Spinal cord (tissue), 10 donors: ENCODE data around the gene CHODL. TPM values are rescaled to one million over a fixed set of nuclear protein-coding genes. Genes with fewer than 3 reads are reported as not detected.

Source experiments
- DNase-seq, 6 donors: peaks; one replicate each; pipeline versions ENCODE4 v3.0.0 to v3.0.0-alpha.2; 2013 to 2015; ENCODE audit warnings: low spot score in 6 of 6, low read depth in 4 of 6
- H3K27ac ChIP-seq: one replicate; pipeline ENCODE4 v1.5.1; 2013; ENCODE audit warnings: low read depth, low read length, control low read depth
- H3K27me3 ChIP-seq: one replicate; pipeline ENCODE4 v1.6.1; 2013; ENCODE audit warnings: low read length; ENCODE audit not compliant: control insufficient read depth, insufficient read depth
- H3K36me3 ChIP-seq: one replicate; pipeline ENCODE4 v1.6.1; 2013; ENCODE audit warnings: low read length; ENCODE audit not compliant: control insufficient read depth, insufficient read depth
- H3K4me1 ChIP-seq: one replicate; pipeline ENCODE4 v1.6.1; 2013; ENCODE audit warnings: low read length; ENCODE audit not compliant: control insufficient read depth, insufficient read depth
- H3K4me3 ChIP-seq: one replicate; pipeline ENCODE4 v1.5.1; 2013; ENCODE audit warnings: low read depth, low read length, control low read depth
- H3K9me3 ChIP-seq: one replicate; pipeline ENCODE4 v1.6.1; 2013; ENCODE audit warnings: low read length; ENCODE audit not compliant: control insufficient read depth, insufficient read depth
- WGBS: methylation state at CpG from one replicate; pipeline ENCODE4 v1.1.5; 2013; ENCODE audit warnings: missing lambda C conversion rate; ENCODE audit not compliant: insufficient coverage; 5-methylcytosine and 5-hydroxymethylcytosine counted together
- polyA plus RNA-seq, 2 donors: library from polyadenylated mRNA; unstranded; fragments of 120-200 nt; gene quantifications; one replicate each; pipeline ENCODE4 v1.2.1, GENCODE V29; 2013; ENCODE audit not compliant: insufficient read length in 2 of 2
- total RNA-seq, 2 donors: library from RNA; depleted of rRNA in 1 of 2; stranded (reverse); fragments of 120-200 nt in 1 of 2; fragments of >200 nt in 1 of 2; gene quantifications; one replicate each; pipeline versions ENCODE4 v1.2.3 to v1.2.4, GENCODE V29; 2013 to 2014
- donor health status: healthy.

CHODL gene
- total and polyA plus RNA-seq, 4 donors, result 18.8 to 74.2 (median 32.8) TPM

- Histone ChIP-seq H3K4me1 (no peaks in the 10 kb centered on the region), H3K4me3 (no peak overlapping the region), H3K27ac (no peak overlapping the region), H3K27me3 (no peaks in the 10 kb centered on the region), H3K9me3 (no peaks in the 10 kb centered on the region), H3K36me3 (no peaks in the 10 kb centered on the region)
- WGBS, result 100% methylated on average over 2 of the region's 4 CpGs
- peak in 1 of 6 donors; percentile 43 for DNase-seq
Measured at GRCh38 chr21:18273400-18273799, 28.8 kb downstream of the CHODL start.

- DNase-seq, result no peak
- Histone ChIP-seq H3K36me3 (no peaks in the 10 kb centered on the region), H3K27ac (no peak overlapping the region), H3K4me1 (no peaks in the 10 kb centered on the region), H3K9me3 (no peaks in the 10 kb centered on the region), H3K4me3 (no peak overlapping the region), H3K27me3 (no peaks in the 10 kb centered on the region)
- WGBS, result 83% methylated on average over 2 of the region's 5 CpGs
Measured at GRCh38 chr21:18274370-18274769, 29.7 kb downstream of the CHODL start.

- Histone ChIP-seq H3K4me3 (no peak overlapping the region), H3K9me3 (no peaks in the 10 kb centered on the region)
- DNase-seq, result no peak
Measured at GRCh38 chr21:18275781-18276180, 31.1 kb downstream of the CHODL start.

GRCh38 chr21:18285379-18285778 lies 40.7 kb downstream of the CHODL start:
- no peaks in the 10 kb centered on the region for H3K9me3 ChIP-seq
- no peak overlapping the region for H3K4me3 ChIP-seq
- WGBS, result no CpG with 5 or more reads among the region's 4 CpGs
- H3K27me3 ChIP-seq, result no peaks in the 10 kb centered on the region
- H3K4me1 ChIP-seq, result no peaks in the 10 kb centered on the region
- no peaks in the 10 kb centered on the region for H3K36me3 ChIP-seq
- H3K27ac ChIP-seq, result no peak overlapping the region
- DNase-seq, result no peak

More at GRCh38 chr21:18275781-18276180, 31.1 kb downstream of the CHODL start:
- H3K27ac ChIP-seq, result no peak overlapping the region
- H3K36me3 ChIP-seq, result no peaks in the 10 kb centered on the region
- no CpG with 5 or more reads among the region's 3 CpGs for WGBS
- no peaks in the 10 kb centered on the region for H3K4me1 ChIP-seq
- no peaks in the 10 kb centered on the region for H3K27me3 ChIP-seq

GRCh38 chr21:18289876-18290275 lies 45.2 kb downstream of the CHODL start:
- Histone ChIP-seq H3K36me3 (no peaks in the 10 kb centered on the region), H3K4me1 (no peaks in the 10 kb centered on the region), H3K9me3 (no peaks in the 10 kb centered on the region), H3K27ac (no peak overlapping the region), H3K27me3 (no peaks in the 10 kb centered on the region), H3K4me3 (no peak overlapping the region)
- DNase-seq, result no peak
- no CpG with 5 or more reads among the region's 2 CpGs for WGBS

GRCh38 chr21:18294100-18294499 lies 49.5 kb downstream of the CHODL start:
- Histone ChIP-seq H3K9me3 (no peaks in the 10 kb centered on the region), H3K27ac (no peak overlapping the region), H3K4me1 (no peaks in the 10 kb centered on the region), H3K4me3 (no peak overlapping the region), H3K36me3 (no peaks in the 10 kb centered on the region), H3K27me3 (no peaks in the 10 kb centered on the region)
- no CpG with 5 or more reads among the region's 9 CpGs for WGBS
- DNase-seq, result no peak

- no peaks in the 10 kb centered on the region for H3K27me3 ChIP-seq
- H3K27ac ChIP-seq, result no peak overlapping the region
- no peaks in the 10 kb centered on the region for H3K4me1 ChIP-seq
- no peak overlapping the region for H3K4me3 ChIP-seq
- DNase-seq, result peak in 1 of 6 donors; percentile 46
- H3K36me3 ChIP-seq, result no peaks in the 10 kb centered on the region
- no CpG with 5 or more reads among the region's 1 CpG for WGBS
- H3K9me3 ChIP-seq, result no peaks in the 10 kb centered on the region
Measured at GRCh38 chr21:18298228-18298627, 53.6 kb downstream of the CHODL start.

Other genes starting within 250 kb of the CHODL start
- gene TMPRSS15, start 159.0 kb downstream of the CHODL start, total RNA-seq, result under 1 TPM; 0.10 to 0.61 TPM
- under 1 TPM; 0.13 to 0.14 TPM for gene TMPRSS15, start 159.0 kb downstream of the CHODL start, polyA plus RNA-seq